ENCODE data around the gene C1QTNF1. TPM values are rescaled to one million over a fixed set of nuclear protein-coding genes. Genes with fewer than 3 reads are reported as not detected.

Gene C1QTNF1
- total RNA-seq, 6 donors from 2014 or later, result 9.3 to 30.4 (median 14.1) TPM

DNA sequence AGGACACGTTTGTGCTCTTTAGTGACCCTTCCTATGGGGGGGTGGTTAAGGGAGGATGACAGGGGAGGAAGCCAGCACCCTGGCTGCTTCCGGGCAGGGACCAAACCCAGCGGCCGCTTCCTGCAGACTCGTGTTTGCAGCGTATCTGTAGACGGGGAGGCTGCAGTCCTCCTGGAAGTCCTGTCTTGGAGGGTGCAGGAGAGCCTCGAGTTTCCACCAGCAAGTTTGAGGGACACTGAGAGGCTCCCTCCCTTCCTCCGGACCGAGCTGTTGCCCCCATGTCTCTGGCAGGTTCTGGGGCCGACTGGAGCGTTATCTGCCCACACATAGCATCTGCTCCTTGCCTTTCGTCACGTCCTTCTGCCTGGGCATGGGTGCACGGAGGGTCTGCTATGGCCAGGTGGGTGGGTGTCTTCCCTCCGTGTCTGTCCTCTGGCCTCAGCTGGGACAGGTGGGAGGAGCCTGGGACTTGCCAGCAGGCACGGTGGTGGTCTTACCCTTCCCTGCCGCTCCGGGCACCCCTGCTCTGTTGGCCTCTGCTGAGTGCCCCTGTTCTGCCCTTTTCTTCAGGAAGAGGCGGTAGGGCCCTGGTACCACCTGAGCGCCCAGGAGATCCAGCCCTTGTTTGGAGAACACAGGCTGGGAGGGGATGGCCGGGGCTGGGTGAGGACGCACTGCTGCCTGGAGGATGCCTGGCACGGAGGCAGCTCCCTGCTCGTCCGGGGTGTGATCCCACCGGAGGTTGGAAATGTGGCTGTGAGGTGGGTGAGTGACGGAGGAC is 59.4 kb downstream of the C1QTNF1 start:
- Histone ChIP-seq H3K27me3 (no peaks in the 10 kb centered on the region), H3K4me3 (no peak overlapping the region), H3K27ac (no peak overlapping the region), H3K4me1 (peaks cover 0 to 7% (median 3%) of the 10 kb centered on the region in 4 donors), H3K9me3 (no peaks in the 10 kb centered on the region), H3K36me3 (peaks cover 29 to 84% (median 74%) of the 10 kb centered on the region in 4 donors)
- DNase-seq, result peak in 1 of 2 donors; percentile 56
- no peak for ATAC-seq (ENCODE audit: low FRiP score in 2 of 2)
- TF ChIP-seq POLR2A (IDR thresholded peaks at IDR 0.05), result no peak
- TF ChIP-seq EP300 (IDR thresholded peaks at IDR 0.05), result no peak
- TF ChIP-seq, protein P1, sequence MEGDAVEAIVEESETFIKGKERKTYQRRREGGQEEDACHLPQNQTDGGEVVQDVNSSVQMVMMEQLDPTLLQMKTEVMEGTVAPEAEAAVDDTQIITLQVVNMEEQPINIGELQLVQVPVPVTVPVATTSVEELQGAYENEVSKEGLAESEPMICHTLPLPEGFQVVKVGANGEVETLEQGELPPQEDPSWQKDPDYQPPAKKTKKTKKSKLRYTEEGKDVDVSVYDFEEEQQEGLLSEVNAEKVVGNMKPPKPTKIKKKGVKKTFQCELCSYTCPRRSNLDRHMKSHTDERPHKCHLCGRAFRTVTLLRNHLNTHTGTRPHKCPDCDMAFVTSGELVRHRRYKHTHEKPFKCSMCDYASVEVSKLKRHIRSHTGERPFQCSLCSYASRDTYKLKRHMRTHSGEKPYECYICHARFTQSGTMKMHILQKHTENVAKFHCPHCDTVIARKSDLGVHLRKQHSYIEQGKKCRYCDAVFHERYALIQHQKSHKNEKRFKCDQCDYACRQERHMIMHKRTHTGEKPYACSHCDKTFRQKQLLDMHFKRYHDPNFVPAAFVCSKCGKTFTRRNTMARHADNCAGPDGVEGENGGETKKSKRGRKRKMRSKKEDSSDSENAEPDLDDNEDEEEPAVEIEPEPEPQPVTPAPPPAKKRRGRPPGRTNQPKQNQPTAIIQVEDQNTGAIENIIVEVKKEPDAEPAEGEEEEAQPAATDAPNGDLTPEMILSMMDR (IDR thresholded peaks at IDR 0.05), result no peak
- no peak for TF ChIP-seq POLR2AphosphoS5 (IDR thresholded peaks at IDR 0.05)
- 83 to 92% methylated on average over 11 to 28 of the region's 28 CpGs for WGBS, 2 donors

DNA sequence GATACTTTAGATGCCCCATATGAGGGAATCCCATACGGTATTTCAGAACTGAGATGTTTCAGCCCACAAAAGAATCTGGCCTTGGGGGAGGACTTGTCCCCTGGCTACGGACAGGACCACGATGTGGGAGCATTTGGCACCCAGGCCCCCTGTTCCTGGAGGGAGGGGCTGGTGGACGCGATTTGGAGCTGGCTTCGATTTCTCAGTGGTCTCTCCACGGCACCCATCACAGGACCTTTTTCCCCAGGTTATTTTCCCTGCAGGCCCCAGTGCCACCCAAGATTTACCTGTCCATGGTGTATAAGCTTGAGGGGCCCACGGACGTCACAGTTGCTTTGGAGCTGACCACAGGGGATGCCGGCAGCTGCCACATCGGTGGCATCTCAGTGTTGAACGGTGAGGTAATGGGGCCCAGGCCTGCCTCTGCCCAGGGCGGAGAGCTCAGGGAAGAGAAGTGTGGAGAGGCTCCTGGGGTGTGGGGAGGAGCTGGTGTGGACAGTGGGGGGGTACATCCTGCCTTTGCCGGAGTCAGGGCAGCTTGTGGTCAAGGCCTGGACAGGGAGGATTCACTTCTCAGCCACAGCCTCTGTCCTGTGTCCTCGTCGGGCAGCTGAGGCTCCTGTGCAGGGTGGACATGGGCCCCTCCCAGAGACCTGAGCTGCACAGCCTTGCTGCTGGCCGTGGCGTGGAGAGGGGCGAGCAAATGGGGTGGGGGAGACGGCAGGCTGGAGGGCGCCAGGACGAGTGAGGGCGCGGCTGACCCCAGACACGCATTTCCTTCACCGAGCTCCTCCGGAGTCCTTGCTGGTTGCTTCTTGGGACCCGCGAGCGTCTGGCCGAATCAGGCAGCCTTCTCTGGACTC is 60.6 kb downstream of the C1QTNF1 start:
- ATAC-seq (ENCODE audit: low FRiP score in 2 of 2) (no peak), DNase-seq (peak in 1 of 2 donors; percentile 69)
- Histone ChIP-seq H3K4me1 (peaks cover 0 to 7% (median 3%) of the 10 kb centered on the region in 4 donors), H3K27ac (no peak overlapping the region), H3K36me3 (peaks cover 23 to 72% (median 63%) of the 10 kb centered on the region in 4 donors), H3K27me3 (no peaks in the 10 kb centered on the region), H3K9me3 (no peaks in the 10 kb centered on the region), H3K4me3 (no peak overlapping the region)
- TF ChIP-seq, protein P1 (IDR thresholded peaks at IDR 0.05), result no peak
- TF ChIP-seq EP300 (IDR thresholded peaks at IDR 0.05) (no peak), POLR2A (IDR thresholded peaks at IDR 0.05) (no peak), POLR2AphosphoS5 (IDR thresholded peaks at IDR 0.05) (no peak)
- WGBS, 2 donors, result 91 to 95% methylated on average over 24 to 31 of the region's 31 CpGs

DNA sequence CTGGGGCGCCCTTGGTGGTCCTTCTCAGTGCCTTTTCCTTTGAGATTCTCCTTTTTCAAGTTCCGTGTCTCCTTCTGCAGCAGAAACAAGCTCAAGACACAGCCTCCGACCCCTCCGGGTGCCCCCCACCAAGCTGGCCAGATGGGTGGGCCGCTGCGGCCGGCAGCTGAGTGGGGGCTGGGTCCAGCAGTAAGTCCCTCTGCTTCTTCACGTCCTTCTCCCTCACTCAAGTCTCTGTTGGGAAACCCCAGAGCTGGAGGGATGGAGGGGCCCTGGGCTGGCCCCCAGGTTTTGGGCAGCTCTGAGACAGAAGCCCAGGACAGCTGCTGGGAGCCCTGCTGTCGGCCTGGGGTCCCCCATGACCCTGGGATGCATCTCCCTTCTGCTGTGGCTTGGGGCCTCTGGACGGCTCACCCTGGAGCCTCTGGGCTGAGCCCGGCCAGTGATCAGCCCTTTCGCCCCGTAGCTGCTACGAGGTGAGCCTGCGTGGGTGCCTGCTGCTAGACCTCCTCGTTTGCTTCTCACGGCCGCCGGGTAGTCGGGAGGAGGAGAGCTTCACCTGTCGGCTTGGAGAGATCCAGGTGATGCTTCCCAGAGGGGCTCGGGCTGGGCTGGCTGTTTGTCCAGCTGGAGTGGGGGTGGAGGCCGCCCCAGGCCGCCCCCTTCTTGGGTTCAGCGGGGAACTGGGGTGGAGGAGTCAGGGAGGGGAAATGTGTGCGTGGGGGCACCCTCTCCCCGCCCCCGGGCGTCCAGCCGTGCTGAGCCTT is 61.4 kb downstream of the C1QTNF1 start:
- ATAC-seq (ENCODE audit: low FRiP score in 2 of 2) (no peak), DNase-seq (peak in 1 of 2 donors; percentile 83)
- peaks cover 0 to 7% (median 4%) of the 10 kb centered on the region in 4 donors for H3K4me1 ChIP-seq
- no peak for TF ChIP-seq EP300 (IDR thresholded peaks at IDR 0.05)
- no peak for TF ChIP-seq POLR2AphosphoS5 (IDR thresholded peaks at IDR 0.05)
- H3K27ac ChIP-seq, result no peak overlapping the region
- H3K36me3 ChIP-seq, result peaks cover 16 to 64% (median 54%) of the 10 kb centered on the region in 4 donors
- WGBS, 2 donors, result 87 to 91% methylated on average over 17 to 29 of the region's 30 CpGs
- H3K27me3 ChIP-seq, result no peaks in the 10 kb centered on the region
- H3K4me3 ChIP-seq, result no peak overlapping the region
- no peaks in the 10 kb centered on the region for H3K9me3 ChIP-seq

DNA sequence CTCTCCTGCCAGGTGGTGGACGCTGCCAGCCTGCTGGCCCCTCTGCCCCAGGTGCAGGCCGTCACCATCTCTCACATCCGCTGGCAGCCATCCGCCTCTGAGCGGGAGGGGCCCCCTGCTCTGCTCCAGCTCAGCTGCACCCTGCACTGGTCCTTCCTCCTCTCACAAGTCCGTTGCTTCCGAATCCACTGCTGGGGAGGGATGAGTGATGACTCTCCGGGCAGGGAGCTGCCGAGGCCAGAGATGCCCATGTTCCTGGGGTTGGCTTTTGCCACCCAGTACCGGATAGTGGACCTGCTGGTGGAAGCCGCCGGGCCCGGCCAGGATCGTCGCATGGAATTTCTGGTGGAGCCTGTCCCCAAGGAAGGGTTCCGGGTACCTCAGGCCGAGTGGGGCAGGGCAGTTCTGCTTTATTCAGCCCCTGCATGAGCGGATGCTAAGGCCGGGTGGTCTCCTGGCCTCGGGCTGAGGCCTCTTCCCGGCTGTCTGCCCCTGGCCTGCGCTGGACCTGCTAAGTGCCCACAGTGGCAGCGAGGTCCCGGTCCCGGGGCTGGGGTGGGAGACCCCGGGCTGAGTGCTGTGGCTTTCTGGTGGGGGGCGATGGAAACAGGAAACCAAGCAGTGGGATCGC is 62.1 kb downstream of the C1QTNF1 start:
- H3K27me3 ChIP-seq, result peaks cover 0 to under 1% (median 0%) of the 10 kb centered on the region in 4 donors
- WGBS, 2 donors, result 83 to 91% methylated on average over 13 to 28 of the region's 28 CpGs
- peaks cover 14 to 57% (median 47%) of the 10 kb centered on the region in 4 donors for H3K36me3 ChIP-seq
- H3K27ac ChIP-seq, result no peak overlapping the region
- no peaks in the 10 kb centered on the region for H3K9me3 ChIP-seq
- peak in 1 of 2 donors; percentile 79 for DNase-seq
- no peak for ATAC-seq (ENCODE audit: low FRiP score in 2 of 2)
- TF ChIP-seq POLR2AphosphoS5 (IDR thresholded peaks at IDR 0.05) (no peak), EP300 (IDR thresholded peaks at IDR 0.05) (no peak), POLR2A (IDR thresholded peaks at IDR 0.05) (no peak)
- TF ChIP-seq, protein P1 (IDR thresholded peaks at IDR 0.05), result no peak
- H3K4me1 ChIP-seq, result peaks cover 0 to 7% (median 5%) of the 10 kb centered on the region in 4 donors
- no peak overlapping the region for H3K4me3 ChIP-seq
